Skin epidermis (tissue), 12 donors: Measurements from ENCODE around the gene CHIC2.

ENCODE experiments used
- H3K27ac ChIP-seq, 21 experiments: fragments of 200-600 bp; sonication (generic) in 11 of 21; one replicate each; pipeline ENCODE4 v1.5.0; 2020; ENCODE audit warnings: mild to moderate bottlenecking in 3 of 21, inconsistent platforms in 2 of 21, moderate library complexity in 2 of 21
- H3K4me3 ChIP-seq, 7 experiments: fragments of 200-600 bp; sonication (generic) in 2 of 7; one replicate each; pipeline ENCODE4 v1.5.0; 2020; ENCODE audit warnings: inconsistent platforms in 2 of 7, mild to moderate bottlenecking in 2 of 7, moderate library complexity in 1 of 7

The CHIC2 gene

GRCh38 chr4:54094451-54094850 is 30.0 kb upstream of the CHIC2 start:
- H3K4me3 ChIP-seq: no peak overlapping the region
- H3K27ac ChIP-seq: no peak overlapping the region

DNA sequence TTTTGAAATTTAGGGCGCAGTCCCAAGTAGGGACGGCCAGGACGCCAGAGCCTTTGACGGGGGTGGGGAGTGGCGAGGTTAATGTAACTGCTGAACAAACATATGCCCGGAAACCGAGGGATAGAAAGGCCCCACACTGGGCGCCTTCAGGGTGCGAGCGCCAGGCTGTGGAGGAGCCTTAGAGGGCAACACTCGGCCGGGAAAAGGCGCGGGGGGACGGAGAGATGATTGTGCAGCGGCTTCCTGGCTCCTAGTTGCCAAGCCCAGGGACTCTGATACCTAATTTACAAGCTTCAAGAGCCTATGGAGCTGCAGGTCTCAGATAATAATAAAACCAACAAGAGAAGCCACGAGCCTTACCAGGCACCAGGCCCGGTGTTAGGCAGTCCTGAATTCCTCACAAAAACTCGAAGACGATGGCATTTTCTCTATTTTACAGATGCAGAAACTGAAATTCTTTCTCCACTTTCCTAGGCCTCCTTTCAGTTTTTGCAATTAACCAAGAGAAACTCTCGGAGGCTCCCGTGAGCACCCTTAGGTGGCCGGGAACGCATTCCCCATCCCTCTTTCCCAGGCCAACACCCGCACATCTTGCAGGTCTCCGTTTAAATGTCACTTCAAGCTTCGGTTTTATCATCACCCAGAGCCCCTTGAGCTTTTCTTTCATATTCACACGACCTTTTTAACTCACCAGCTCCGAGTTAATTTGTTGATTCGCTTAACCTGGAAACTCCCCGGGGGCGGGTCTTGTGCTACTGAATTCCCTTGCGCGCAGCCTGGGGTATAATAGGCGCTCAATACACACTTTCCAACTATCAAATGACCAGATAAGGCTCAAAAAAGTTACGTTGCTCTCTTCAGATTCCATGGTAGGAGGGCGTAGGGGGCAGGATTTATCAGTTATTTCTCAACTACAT is 29.2 kb upstream of the CHIC2 start:
- no peak overlapping the region for H3K4me3 ChIP-seq

DNA sequence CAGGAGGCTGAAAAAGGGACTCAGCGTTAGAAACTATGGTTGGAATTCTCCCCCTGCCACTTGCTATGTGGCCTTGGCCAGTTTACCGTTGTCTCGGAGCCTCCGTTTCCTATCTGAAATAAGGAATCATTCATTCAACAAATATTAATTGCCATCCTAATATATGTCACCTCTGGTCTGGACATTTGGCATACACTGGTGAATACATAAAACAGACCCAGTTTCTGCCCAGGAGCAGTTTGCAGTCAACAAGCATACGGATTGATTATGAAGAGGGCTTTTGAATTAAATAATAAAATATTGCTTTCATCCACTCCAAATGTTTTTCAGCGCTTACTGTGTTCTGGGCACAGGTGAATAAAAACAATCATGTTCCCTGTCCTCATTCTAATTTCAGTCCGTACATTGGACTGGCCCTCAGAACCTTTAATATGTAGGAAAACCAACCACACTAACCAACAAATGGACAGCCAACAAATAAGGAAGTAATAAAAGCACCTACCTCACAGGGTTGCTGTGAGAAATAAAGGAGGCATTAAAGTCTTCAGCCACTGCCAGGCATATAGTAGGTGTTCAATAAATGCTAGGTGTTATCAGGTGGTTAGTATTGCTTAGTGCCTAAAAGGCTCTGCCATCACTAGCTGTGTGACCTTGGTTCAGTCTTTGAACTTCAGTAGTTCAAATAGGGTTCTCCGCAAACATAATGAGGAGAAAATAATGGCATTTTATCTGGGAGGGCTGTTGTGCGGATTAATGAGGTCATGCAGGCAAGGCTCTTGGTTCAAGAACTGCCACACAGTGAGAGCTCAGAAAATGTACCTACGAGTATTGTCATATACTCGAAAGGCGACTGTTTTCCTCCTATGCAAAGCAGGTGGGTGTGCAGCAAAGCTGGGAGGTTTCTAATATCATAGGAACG is 28.3 kb upstream of the CHIC2 start:
- Histone ChIP-seq H3K4me3 (peak overlapping the region; percentile 16 to 49 (median 29)), H3K27ac (peak overlapping the region in 8 of 21 experiments; percentile 0 to 63 (median 44))

More for the DNA sequence above, 29.2 kb upstream of the CHIC2 start:
- no peak overlapping the region for H3K27ac ChIP-seq

DNA sequence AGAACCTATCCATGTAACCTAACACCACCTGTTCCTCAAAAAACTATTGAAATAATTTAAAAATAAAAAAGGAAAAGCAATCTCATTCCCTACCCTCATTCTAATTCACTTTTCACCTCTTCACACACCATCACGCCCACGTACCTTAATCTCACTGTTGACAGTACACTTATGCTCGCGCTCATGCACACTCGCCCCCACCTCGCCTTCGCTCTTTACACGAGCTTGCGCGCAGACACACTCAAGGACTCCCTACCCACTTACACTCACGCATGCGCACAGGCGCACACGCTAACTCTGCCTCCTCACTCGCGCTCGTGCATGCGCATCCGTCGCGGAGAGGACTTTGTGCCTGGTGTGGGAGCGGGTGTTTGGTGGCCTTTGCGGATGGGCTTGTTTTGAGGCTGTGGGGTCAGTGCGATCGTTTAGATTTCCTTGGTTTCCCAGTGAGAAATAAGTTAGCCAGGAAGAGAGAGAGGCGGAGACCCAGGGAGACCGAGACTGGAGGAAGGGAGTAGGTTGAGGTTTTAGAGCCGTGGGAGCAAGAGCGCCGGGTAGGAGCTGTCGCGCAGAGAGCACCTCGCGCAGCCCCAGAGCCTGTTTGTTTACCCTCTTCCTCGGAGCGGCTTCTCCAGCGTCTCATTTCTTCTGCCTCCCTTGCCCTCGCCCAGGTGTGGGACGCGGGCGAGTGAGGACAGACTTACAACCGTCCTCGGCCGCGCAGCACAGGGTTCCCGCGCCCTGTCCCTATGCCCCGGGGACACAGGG is 27.4 kb upstream of the CHIC2 start:
- H3K27ac ChIP-seq: peak overlapping the region in 8 of 21 experiments; percentile 0 to 63 (median 44)
- peak overlapping the region; percentile 16 to 49 (median 29) for H3K4me3 ChIP-seq

- Histone ChIP-seq H3K4me3 (peak overlapping the region; percentile 16 to 49 (median 29)), H3K27ac (peak overlapping the region in 4 of 21 experiments; percentile 34 to 54 (median 40))
Measured at GRCh38 chr4:54090804-54091623, 26.6 kb upstream of the CHIC2 start.

DNA sequence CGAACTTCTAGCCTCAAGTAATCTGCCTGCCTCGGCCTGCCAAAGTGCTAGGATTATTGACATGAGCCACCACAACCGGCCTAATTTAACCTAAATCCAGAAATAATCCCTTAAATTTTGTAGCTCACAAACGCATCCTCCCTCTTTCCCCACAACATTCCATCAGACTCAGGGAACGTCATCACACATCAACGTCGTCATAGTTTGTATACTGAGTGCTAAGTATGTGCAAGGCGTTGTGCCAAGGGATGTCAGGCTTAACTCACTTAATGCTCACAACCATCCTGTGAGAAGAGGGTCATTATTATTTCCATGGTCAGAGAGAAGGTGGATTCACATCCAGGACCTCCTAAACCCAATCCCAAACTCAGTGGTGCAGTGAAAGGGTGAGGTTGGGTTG is 26.0 kb upstream of the CHIC2 start:
- no peak overlapping the region for H3K27ac ChIP-seq
- no peak overlapping the region for H3K4me3 ChIP-seq

DNA sequence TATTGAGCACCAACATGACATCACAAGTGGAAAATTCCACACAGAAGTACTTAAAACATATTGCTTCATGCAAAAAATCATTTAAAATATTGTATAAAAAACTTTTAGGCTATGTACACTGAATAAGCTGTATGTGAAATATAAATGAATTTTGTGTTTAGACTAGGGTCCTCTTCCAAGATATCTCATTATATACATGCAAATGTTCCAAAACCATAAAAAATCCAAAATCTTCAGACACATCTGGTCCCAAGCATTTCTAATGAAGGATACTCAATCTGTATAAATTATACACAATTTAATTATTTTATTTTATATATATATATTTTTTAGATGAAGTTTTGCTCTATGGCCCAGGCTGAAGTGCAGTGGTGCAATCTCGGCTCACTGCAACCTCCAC is 25.5 kb upstream of the CHIC2 start:
- H3K27ac ChIP-seq: no peak overlapping the region
- H3K4me3 ChIP-seq: no peak overlapping the region

- no peak overlapping the region for H3K4me3 ChIP-seq
- peak overlapping the region in 3 of 21 experiments; percentile 7 to 33 (median 28) for H3K27ac ChIP-seq
Measured at GRCh38 chr4:54085284-54085683, 20.9 kb upstream of the CHIC2 start.

GRCh38 chr4:54082168-54082567 is 17.8 kb upstream of the CHIC2 start:
- peak overlapping the region in 2 of 21 experiments; percentile 12 to 24 for H3K27ac ChIP-seq

GRCh38 chr4:54077812-54078211 is 13.4 kb upstream of the CHIC2 start:
- H3K27ac ChIP-seq: no peak overlapping the region
- no peak overlapping the region for H3K4me3 ChIP-seq

More at GRCh38 chr4:54082168-54082567, 17.8 kb upstream of the CHIC2 start:
- H3K4me3 ChIP-seq: no peak overlapping the region

- no peak overlapping the region for H3K4me3 ChIP-seq
- H3K27ac ChIP-seq: no peak overlapping the region
Measured at GRCh38 chr4:54076673-54077072, 12.3 kb upstream of the CHIC2 start.

- Histone ChIP-seq H3K4me3 (no peak overlapping the region), H3K27ac (no peak overlapping the region)
Measured at GRCh38 chr4:54074381-54074780, 10.0 kb upstream of the CHIC2 start.

DNA sequence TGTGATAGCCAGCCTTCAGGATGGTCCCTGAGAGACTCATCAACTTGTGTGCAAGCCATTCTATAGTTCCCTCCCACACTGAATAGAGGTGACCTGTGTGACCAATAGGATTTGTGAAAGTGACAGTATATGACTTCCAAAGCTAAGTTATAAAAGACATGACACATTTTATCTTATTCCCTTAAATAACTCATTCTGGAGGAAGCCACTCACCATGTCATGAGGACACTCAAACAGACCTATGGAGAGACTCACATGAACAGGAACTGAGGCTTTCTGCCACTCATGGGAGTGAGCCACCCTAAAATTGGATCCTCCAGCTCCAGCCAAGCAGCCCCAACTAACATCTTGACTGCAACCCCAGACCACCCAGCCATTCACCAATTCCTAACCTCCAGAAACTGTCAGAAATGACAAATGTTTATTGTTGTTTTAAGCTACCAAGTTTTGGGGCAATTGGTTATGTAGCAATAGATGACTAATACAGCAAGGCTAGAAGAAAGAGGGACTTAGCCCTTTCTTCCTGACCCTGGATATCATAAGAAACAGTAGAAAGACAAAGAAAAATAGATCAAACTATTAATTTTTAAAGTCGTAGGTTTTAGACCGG is 9.0 kb upstream of the CHIC2 start:
- H3K27ac ChIP-seq: no peak overlapping the region
- H3K4me3 ChIP-seq: no peak overlapping the region

DNA sequence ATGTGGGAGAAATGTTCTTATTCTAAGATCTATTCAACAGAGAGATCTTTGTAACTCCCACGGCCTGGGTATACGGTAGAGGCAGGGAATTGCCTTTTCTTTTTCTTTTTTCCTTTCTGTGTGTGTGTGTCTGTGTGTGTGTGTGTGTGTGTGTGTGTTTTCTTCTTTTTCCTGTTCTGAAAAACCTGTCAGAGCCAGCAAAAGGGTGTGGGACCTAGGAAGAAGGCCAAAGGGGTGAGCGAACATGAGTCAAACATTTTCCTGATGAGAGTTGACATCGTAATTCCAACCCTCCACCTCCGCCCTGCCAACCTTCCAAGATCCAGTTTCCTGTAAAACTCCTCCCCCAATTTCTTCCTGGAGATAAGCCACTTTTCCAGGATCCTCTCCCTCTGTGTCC is 2.8 kb upstream of the CHIC2 start:
- Histone ChIP-seq H3K4me3 (no peak overlapping the region), H3K27ac (peak overlapping the region in 19 of 21 experiments; percentile 4 to 98 (median 78))

DNA sequence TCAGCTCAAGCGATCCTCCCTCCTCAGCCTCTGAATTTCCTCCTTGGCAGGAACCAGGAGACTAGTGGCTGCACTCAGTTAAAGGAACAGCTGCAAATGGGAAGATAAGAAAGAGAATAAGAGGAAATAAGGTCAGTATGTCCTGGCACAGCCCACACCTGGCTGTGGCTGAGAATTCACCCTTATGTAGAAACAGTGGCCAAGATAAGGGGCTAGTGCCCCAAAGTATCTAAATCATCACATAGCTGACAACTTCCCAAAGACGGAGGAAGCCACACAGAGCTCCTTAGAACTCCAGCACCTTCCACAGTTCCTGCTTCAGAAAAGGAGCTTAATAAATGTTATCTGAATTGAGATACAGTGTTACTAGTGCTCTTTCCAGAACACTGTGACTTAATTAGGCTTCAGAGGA is 2.3 kb upstream of the CHIC2 start:
- Histone ChIP-seq H3K4me3 (no peak overlapping the region), H3K27ac (peak overlapping the region in 20 of 21 experiments; percentile 4 to 98 (median 76))

DNA sequence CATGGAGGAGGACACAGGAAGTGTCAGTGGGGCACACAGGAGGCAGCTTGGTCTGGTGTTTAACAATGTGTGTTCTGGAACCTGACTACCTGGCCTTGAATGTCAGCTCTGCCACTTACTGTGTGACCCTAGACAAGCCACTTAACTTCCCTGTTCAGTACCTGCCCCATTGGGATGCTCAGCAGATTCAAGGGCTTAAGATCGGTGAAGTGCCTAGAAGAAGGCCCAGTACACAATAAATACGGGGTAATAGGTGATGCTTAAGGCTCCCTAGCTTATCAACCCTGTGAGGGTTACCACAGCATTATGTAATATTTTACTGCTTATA is 1.6 kb upstream of the CHIC2 start:
- peak overlapping the region in 17 of 21 experiments; percentile 5 to 100 (median 97) for H3K27ac ChIP-seq
- H3K4me3 ChIP-seq: no peak overlapping the region

- H3K4me3 ChIP-seq: peak overlapping the region in 4 of 7 experiments; percentile 74 to 96 (median 85)
- peak overlapping the region in 20 of 21 experiments; percentile 5 to 100 (median 97) for H3K27ac ChIP-seq
Measured at GRCh38 chr4:54065282-54066087, 1.1 kb upstream of the CHIC2 start.
